IgD-negative memory B cell (primary cell): ENCODE data around the gene MARCHF3. TPM values are rescaled to one million over a fixed set of nuclear protein-coding genes. Genes with fewer than 3 reads are reported as not detected.
"Not testable (repeated sequence)": the region's sequence is repeated elsewhere in the genome, so short reads cannot be mapped to it uniquely, and the experiment has no call there.

Source experiments
- H3K27ac Mint-ChIP-seq, 3 donors: one replicate each; pipeline ENCODE4 v1.8.0; 2020 to 2022; ENCODE audit warnings: mild to moderate bottlenecking in 3 of 3, mixed read lengths in 3 of 3, moderate library complexity in 1 of 3
- H3K27me3 Mint-ChIP-seq: one replicate; pipeline ENCODE4 v1.8.0; 2021; ENCODE audit warnings: mixed read lengths
- H3K36me3 Mint-ChIP-seq: one replicate; pipeline ENCODE4 v1.8.0; 2020; ENCODE audit warnings: mild to moderate bottlenecking, mixed read lengths
- H3K4me1 Mint-ChIP-seq, 3 donors: one replicate each; pipeline ENCODE4 v1.8.0; 2020 to 2022; ENCODE audit warnings: mixed read lengths in 3 of 3, mild to moderate bottlenecking in 1 of 3
- H3K4me3 Mint-ChIP-seq, 4 donors: one replicate each; pipeline ENCODE4 v1.8.0; 2020 to 2022; ENCODE audit warnings: mild to moderate bottlenecking in 4 of 4, mixed read lengths in 4 of 4, moderate library complexity in 3 of 4
- H3K9me3 Mint-ChIP-seq, 3 donors: one replicate each; pipeline ENCODE4 v1.8.0; 2020 to 2021; ENCODE audit warnings: mixed read lengths in 3 of 3, mild to moderate bottlenecking in 1 of 3
- polyA plus RNA-seq: library from polyadenylated mRNA; unstranded; fragments of 300-500 nt; fragmentation: Illumina TruSeq; gene quantifications from one replicate; pipeline ENCODE4 v1.2.3, GENCODE V29; 2021

Gene MARCHF3
- polyA plus RNA-seq, 1 donor from 2014 or later: 31.7 TPM

GRCh38 chr5:127061537-127061936 is 31.2 kb upstream of the MARCHF3 start:
- H3K4me1 Mint-ChIP-seq: peaks cover 2 to 9% (median 5%) of the 10 kb centered on the region in 3 donors
- no peaks in the 10 kb centered on the region for H3K9me3 Mint-ChIP-seq
- peaks cover 2% of the 10 kb centered on the region for H3K36me3 Mint-ChIP-seq
- no peak overlapping the region for H3K27ac Mint-ChIP-seq
- H3K27me3 Mint-ChIP-seq: no peaks in the 10 kb centered on the region
- H3K4me3 Mint-ChIP-seq: no peak overlapping the region

- Mint-ChIP-seq H3K27me3 (no peaks in the 10 kb centered on the region), H3K36me3 (peaks cover 11% of the 10 kb centered on the region), H3K9me3 (peaks cover 0 to 2% (median 0%) of the 10 kb centered on the region in 3 donors), H3K4me1 (peaks cover 2 to 9% (median 5%) of the 10 kb centered on the region in 3 donors), H3K27ac (no peak overlapping the region), H3K4me3 (no peak overlapping the region)
Observed at GRCh38 chr5:127060470-127060985, 30.2 kb upstream of the MARCHF3 start.

GRCh38 chr5:127056896-127057295 is 26.5 kb upstream of the MARCHF3 start:
- peaks cover 2 to 9% (median 5%) of the 10 kb centered on the region in 3 donors for H3K4me1 Mint-ChIP-seq
- no peak overlapping the region for H3K4me3 Mint-ChIP-seq
- H3K36me3 Mint-ChIP-seq: peaks cover 13% of the 10 kb centered on the region
- H3K9me3 Mint-ChIP-seq: peaks cover 0 to 2% (median 0%) of the 10 kb centered on the region in 3 donors
- H3K27ac Mint-ChIP-seq: no peak overlapping the region
- H3K27me3 Mint-ChIP-seq: no peaks in the 10 kb centered on the region

GRCh38 chr5:127055880-127056653 is 25.7 kb upstream of the MARCHF3 start:
- Mint-ChIP-seq H3K27ac (no peak overlapping the region), H3K36me3 (peaks cover 13% of the 10 kb centered on the region), H3K4me3 (no peak overlapping the region), H3K9me3 (peaks cover 0 to 2% (median 0%) of the 10 kb centered on the region in 3 donors), H3K27me3 (no peaks in the 10 kb centered on the region), H3K4me1 (peaks cover 2 to 9% (median 5%) of the 10 kb centered on the region in 3 donors)

- H3K27me3 Mint-ChIP-seq, H3K27ac Mint-ChIP-seq, H3K9me3 Mint-ChIP-seq, H3K4me3 Mint-ChIP-seq, H3K4me1 Mint-ChIP-seq: not testable (repeated sequence)
- peaks cover 13% of the 10 kb centered on the region for H3K36me3 Mint-ChIP-seq
Observed at GRCh38 chr5:127053551-127053950, 23.2 kb upstream of the MARCHF3 start.

- H3K27me3 Mint-ChIP-seq: no peaks in the 10 kb centered on the region
- H3K36me3 Mint-ChIP-seq: peaks cover 13% of the 10 kb centered on the region
- H3K4me1 Mint-ChIP-seq: no peaks in the 10 kb centered on the region
- peaks cover 0 to 2% (median 0%) of the 10 kb centered on the region in 3 donors for H3K9me3 Mint-ChIP-seq
- H3K4me3 Mint-ChIP-seq: no peak overlapping the region
- no peak overlapping the region for H3K27ac Mint-ChIP-seq
Observed at GRCh38 chr5:127053049-127053448, 22.7 kb upstream of the MARCHF3 start.

GRCh38 chr5:127051591-127051990 is 21.2 kb upstream of the MARCHF3 start:
- Mint-ChIP-seq H3K27ac (no peak overlapping the region), H3K9me3 (peaks cover 0 to 2% (median 0%) of the 10 kb centered on the region in 3 donors), H3K27me3 (no peaks in the 10 kb centered on the region), H3K4me3 (no peak overlapping the region), H3K36me3 (peaks cover 13% of the 10 kb centered on the region), H3K4me1 (no peaks in the 10 kb centered on the region)

- H3K27me3 Mint-ChIP-seq: no peaks in the 10 kb centered on the region
- H3K27ac Mint-ChIP-seq: no peak overlapping the region
- no peaks in the 10 kb centered on the region for H3K4me1 Mint-ChIP-seq
- no peaks in the 10 kb centered on the region for H3K9me3 Mint-ChIP-seq
- H3K4me3 Mint-ChIP-seq: no peak overlapping the region
- H3K36me3 Mint-ChIP-seq: no peaks in the 10 kb centered on the region
Observed at GRCh38 chr5:127046343-127047072, 16.1 kb upstream of the MARCHF3 start.

- Mint-ChIP-seq H3K27ac (no peak overlapping the region), H3K36me3 (no peaks in the 10 kb centered on the region), H3K4me1 (peaks cover 0 to 5% (median 3%) of the 10 kb centered on the region in 3 donors), H3K27me3 (no peaks in the 10 kb centered on the region), H3K4me3 (no peak overlapping the region), H3K9me3 (no peaks in the 10 kb centered on the region)
Observed at GRCh38 chr5:127042593-127042992, 12.2 kb upstream of the MARCHF3 start.

- H3K36me3 Mint-ChIP-seq: no peaks in the 10 kb centered on the region
- no peak overlapping the region for H3K27ac Mint-ChIP-seq
- no peaks in the 10 kb centered on the region for H3K9me3 Mint-ChIP-seq
- no peak overlapping the region for H3K4me3 Mint-ChIP-seq
- peaks cover 0 to 5% (median 3%) of the 10 kb centered on the region in 3 donors for H3K4me1 Mint-ChIP-seq
- peaks cover 2% of the 10 kb centered on the region for H3K27me3 Mint-ChIP-seq
Observed at GRCh38 chr5:127041571-127041970, 11.2 kb upstream of the MARCHF3 start.

GRCh38 chr5:127040796-127041520 is 10.6 kb upstream of the MARCHF3 start:
- no peaks in the 10 kb centered on the region for H3K9me3 Mint-ChIP-seq
- H3K36me3 Mint-ChIP-seq: no peaks in the 10 kb centered on the region
- H3K4me1 Mint-ChIP-seq: peaks cover 0 to 5% (median 3%) of the 10 kb centered on the region in 3 donors
- H3K27ac Mint-ChIP-seq: no peak overlapping the region
- peaks cover 2% of the 10 kb centered on the region for H3K27me3 Mint-ChIP-seq
- no peak overlapping the region for H3K4me3 Mint-ChIP-seq

GRCh38 chr5:127038550-127038949 is 8.2 kb upstream of the MARCHF3 start:
- H3K27ac Mint-ChIP-seq: no peak overlapping the region
- peaks cover 3 to 5% (median 4%) of the 10 kb centered on the region in 3 donors for H3K4me1 Mint-ChIP-seq
- H3K36me3 Mint-ChIP-seq: no peaks in the 10 kb centered on the region
- H3K27me3 Mint-ChIP-seq: peaks cover 2% of the 10 kb centered on the region
- no peak overlapping the region for H3K4me3 Mint-ChIP-seq
- no peaks in the 10 kb centered on the region for H3K9me3 Mint-ChIP-seq

- no peaks in the 10 kb centered on the region for H3K9me3 Mint-ChIP-seq
- H3K27me3 Mint-ChIP-seq: no peaks in the 10 kb centered on the region
- H3K36me3 Mint-ChIP-seq: no peaks in the 10 kb centered on the region
- H3K27ac Mint-ChIP-seq: peak overlapping the region; percentile 68 to 90 (median 89)
- peak overlapping the region; percentile 93 to 98 (median 96) for H3K4me3 Mint-ChIP-seq
- peaks cover 20 to 26% (median 20%) of the 10 kb centered on the region in 3 donors for H3K4me1 Mint-ChIP-seq
Observed at GRCh38 chr5:127031863-127032232, 1.5 kb upstream of the MARCHF3 start.

GRCh38 chr5:127031147-127031862 is 947 bp upstream of the MARCHF3 start:
- Mint-ChIP-seq H3K27ac (peak overlapping the region; percentile 68 to 90 (median 89)), H3K27me3 (no peaks in the 10 kb centered on the region), H3K36me3 (no peaks in the 10 kb centered on the region), H3K4me3 (peak overlapping the region; percentile 93 to 98 (median 96)), H3K9me3 (no peaks in the 10 kb centered on the region), H3K4me1 (peaks cover 22 to 32% (median 25%) of the 10 kb centered on the region in 3 donors)
